Measurements from ENCODE around the gene APBB2.
"Not testable (repeated sequence)": the region's sequence is repeated elsewhere in the genome, so short reads cannot be mapped to it uniquely, and the experiment has no call there.

The APBB2 gene

DNA sequence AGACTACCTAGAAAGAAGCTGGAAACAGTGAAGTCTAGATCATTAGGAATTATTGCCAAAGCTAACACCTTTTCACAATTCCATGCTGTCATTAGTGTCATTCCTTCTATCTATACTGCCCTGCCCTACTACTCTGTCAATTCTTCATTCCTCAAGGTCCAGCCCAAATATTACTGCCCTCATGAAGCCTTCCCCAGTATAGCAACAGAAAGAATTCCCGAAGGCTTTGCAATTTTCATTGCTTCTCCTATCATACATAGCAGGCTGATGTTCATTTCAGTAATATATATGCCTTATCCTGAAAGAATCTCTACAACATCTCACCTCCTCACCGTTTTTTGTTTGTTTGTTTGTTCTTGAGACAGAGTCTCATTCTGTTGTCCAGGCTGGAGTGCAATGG, 63.9 kb downstream of the APBB2 start:
- Histone ChIP-seq H3K9me3 (ENCODE audit: insufficient read depth, low read depth, low read length) (no peaks in the 10 kb centered on the region), H2BK5ac (ENCODE audit: low read depth, low read length, poor library complexity) (no peak overlapping the region), H3K9ac (ENCODE audit: low read length) (no peak overlapping the region), H2AFZ (ENCODE audit: insufficient read depth, low read length, poor library complexity) (no peak overlapping the region), H3K23ac (ENCODE audit: low read length) (no peak overlapping the region), H3K4me2 (ENCODE audit: low read length) (no peak overlapping the region), H4K91ac (ENCODE audit: low read depth, low read length) (no peak overlapping the region), H4K8ac (ENCODE audit: low read depth, low read length) (no peak overlapping the region), H3K4me3 (ENCODE audit: low read depth, low read length) (no peak overlapping the region), H4K12ac (ENCODE audit: low read depth, low read length) (no peak overlapping the region), H3K36me3 (ENCODE audit: control insufficient read depth in 1 of 2, insufficient read depth in 2 of 2, low read length in 2 of 2) (no peaks in the 10 kb centered on the region), H2BK12ac (ENCODE audit: low read length) (no peak overlapping the region), H3K4ac (ENCODE audit: low read depth, low read length) (no peak overlapping the region), H3K79me1 (ENCODE audit: low read length) (peaks cover 24% of the 10 kb centered on the region), H3K27me3 (ENCODE audit: insufficient read depth, low read length) (no peaks in the 10 kb centered on the region), H2AK5ac (ENCODE audit: low read length) (no peak overlapping the region), H2BK120ac (ENCODE audit: insufficient read depth, low read length, poor library complexity) (no peak overlapping the region), H3K27ac (ENCODE audit: low read depth, low read length) (no peak overlapping the region), H3K18ac (ENCODE audit: low read length) (no peak overlapping the region), H3K14ac (ENCODE audit: low read length) (no peak overlapping the region), H3K79me2 (ENCODE audit: control insufficient read depth, insufficient read depth, low read length, poor library complexity) (peaks cover 6% of the 10 kb centered on the region), H3K4me1 (ENCODE audit: control insufficient read depth in 1 of 2, insufficient read depth in 2 of 2, low read length in 2 of 2) (peaks cover 5 to 10% of the 10 kb centered on the region in 2 experiments)
- WGBS (ENCODE audit: extremely low coverage, insufficient coverage, insufficient read length): no CpG with 5 or more reads among the region's 2 CpGs
- peak; percentile 46 to 92 for DNase-seq

DNA sequence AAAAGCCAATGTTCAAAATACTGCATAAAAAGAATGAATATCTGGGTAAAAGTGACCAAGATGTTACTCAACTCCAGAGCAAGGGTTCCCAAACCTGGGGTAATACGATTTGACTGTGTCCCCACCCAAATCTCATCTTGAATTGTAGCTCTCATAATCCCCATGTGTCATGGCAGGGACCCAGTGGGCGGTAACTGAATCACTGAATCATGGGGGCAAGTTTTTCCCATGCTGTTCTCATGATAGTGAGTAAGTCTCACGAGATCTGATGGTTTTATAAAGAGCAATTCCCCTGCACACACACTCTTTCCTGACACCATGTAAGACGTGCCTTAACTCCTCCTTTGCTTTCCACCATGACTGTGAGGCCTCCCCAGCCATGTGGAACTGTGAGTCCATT, 64.8 kb downstream of the APBB2 start:
- not testable (repeated sequence) for H3K23ac ChIP-seq (ENCODE audit: low read length); H4K91ac ChIP-seq (ENCODE audit: low read depth, low read length); H2AK5ac ChIP-seq (ENCODE audit: low read length); H4K8ac ChIP-seq (ENCODE audit: low read depth, low read length); H2BK5ac ChIP-seq (ENCODE audit: low read depth, low read length, poor library complexity); DNase-seq; H3K4me3 ChIP-seq (ENCODE audit: low read depth, low read length); H2BK120ac ChIP-seq (ENCODE audit: insufficient read depth, low read length, poor library complexity); H3K4me2 ChIP-seq (ENCODE audit: low read length); H3K79me2 ChIP-seq (ENCODE audit: control insufficient read depth, insufficient read depth, low read length, poor library complexity); H3K27me3 ChIP-seq (ENCODE audit: insufficient read depth, low read length); H3K9ac ChIP-seq (ENCODE audit: low read length); H3K27ac ChIP-seq (ENCODE audit: low read depth, low read length); H2AFZ ChIP-seq (ENCODE audit: insufficient read depth, low read length, poor library complexity); H2BK12ac ChIP-seq (ENCODE audit: low read length); H3K36me3 ChIP-seq (ENCODE audit: control insufficient read depth in 1 of 2, insufficient read depth in 2 of 2, low read length in 2 of 2); H3K9me3 ChIP-seq (ENCODE audit: insufficient read depth, low read depth, low read length); H3K4ac ChIP-seq (ENCODE audit: low read depth, low read length); H3K18ac ChIP-seq (ENCODE audit: low read length); H3K14ac ChIP-seq (ENCODE audit: low read length); H4K12ac ChIP-seq (ENCODE audit: low read depth, low read length)
- Histone ChIP-seq H3K79me1 (ENCODE audit: low read length) (peaks cover 29% of the 10 kb centered on the region), H3K4me1 (ENCODE audit: control insufficient read depth in 1 of 2, insufficient read depth in 2 of 2, low read length in 2 of 2) (peaks cover 9 to 15% of the 10 kb centered on the region in 2 experiments)
- no CpG with 5 or more reads among the region's 4 CpGs for WGBS (ENCODE audit: extremely low coverage, insufficient coverage, insufficient read length)

DNA sequence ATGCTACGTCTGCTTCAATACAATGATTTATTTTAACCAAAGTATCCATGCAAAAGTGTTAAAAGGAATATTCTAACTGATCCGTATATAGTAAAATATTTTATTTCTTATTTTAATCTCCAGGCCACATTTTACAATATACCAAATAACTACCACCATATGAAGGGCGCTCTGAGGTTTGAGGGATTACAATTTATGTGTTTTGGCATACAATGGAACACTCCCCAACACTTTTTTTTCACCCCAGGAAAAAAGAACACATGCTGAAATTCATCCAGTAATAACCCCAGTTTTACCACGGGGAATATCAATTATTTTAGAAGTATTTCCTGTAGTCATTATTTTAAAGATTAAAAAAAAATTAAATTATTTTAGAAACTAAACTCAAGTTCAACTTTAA, 65.4 kb downstream of the APBB2 start:
- Histone ChIP-seq H3K9me3 (ENCODE audit: insufficient read depth, low read depth, low read length) (no peaks in the 10 kb centered on the region), H3K14ac (ENCODE audit: low read length) (no peak overlapping the region), H2BK12ac (ENCODE audit: low read length) (no peak overlapping the region), H4K12ac (ENCODE audit: low read depth, low read length) (no peak overlapping the region), H2AFZ (ENCODE audit: insufficient read depth, low read length, poor library complexity) (no peak overlapping the region), H3K4me3 (ENCODE audit: low read depth, low read length) (no peak overlapping the region), H3K4me2 (ENCODE audit: low read length) (no peak overlapping the region), H4K91ac (ENCODE audit: low read depth, low read length) (no peak overlapping the region), H3K79me2 (ENCODE audit: control insufficient read depth, insufficient read depth, low read length, poor library complexity) (peaks cover 7% of the 10 kb centered on the region), H4K8ac (ENCODE audit: low read depth, low read length) (no peak overlapping the region), H3K79me1 (ENCODE audit: low read length) (peaks cover 27% of the 10 kb centered on the region), H3K9ac (ENCODE audit: low read length) (no peak overlapping the region), H3K27ac (ENCODE audit: low read depth, low read length) (no peak overlapping the region), H3K23ac (ENCODE audit: low read length) (no peak overlapping the region), H3K4ac (ENCODE audit: low read depth, low read length) (no peak overlapping the region), H2BK5ac (ENCODE audit: low read depth, low read length, poor library complexity) (no peak overlapping the region), H2BK120ac (ENCODE audit: insufficient read depth, low read length, poor library complexity) (no peak overlapping the region), H3K4me1 (ENCODE audit: control insufficient read depth in 1 of 2, insufficient read depth in 2 of 2, low read length in 2 of 2) (peaks cover 10 to 15% of the 10 kb centered on the region in 2 experiments), H3K18ac (ENCODE audit: low read length) (no peak overlapping the region), H3K36me3 (ENCODE audit: control insufficient read depth in 1 of 2, insufficient read depth in 2 of 2, low read length in 2 of 2) (no peaks in the 10 kb centered on the region), H3K27me3 (ENCODE audit: insufficient read depth, low read length) (no peaks in the 10 kb centered on the region), H2AK5ac (ENCODE audit: low read length) (no peak overlapping the region)
- no peak for DNase-seq
- no CpG with 5 or more reads among the region's 4 CpGs for WGBS (ENCODE audit: extremely low coverage, insufficient coverage, insufficient read length)

DNA sequence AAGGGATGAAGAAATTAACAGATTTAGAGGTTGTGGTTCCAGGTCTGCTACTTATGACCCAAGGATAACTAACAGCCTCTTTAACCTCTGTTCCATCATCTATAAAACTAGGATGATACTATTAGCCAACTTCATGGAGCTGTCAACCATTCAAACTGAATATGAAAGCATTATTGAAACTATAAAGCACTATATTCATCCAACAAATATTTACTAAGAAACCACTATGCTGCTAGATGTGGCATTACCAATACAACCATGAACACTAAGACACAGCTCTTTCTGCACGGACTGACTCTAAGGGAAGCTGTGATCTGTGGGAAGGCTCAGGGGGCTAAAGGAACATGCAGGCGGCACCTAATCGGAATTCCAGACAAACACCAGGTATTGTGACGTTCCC, 66.0 kb downstream of the APBB2 start:
- Histone ChIP-seq H3K18ac (ENCODE audit: low read length) (no peak overlapping the region), H4K91ac (ENCODE audit: low read depth, low read length) (peak overlapping the region; percentile 79)
- WGBS (ENCODE audit: extremely low coverage, insufficient coverage, insufficient read length): no CpG with 5 or more reads among the region's 4 CpGs

More for the DNA sequence above, 66.0 kb downstream of the APBB2 start:
- Histone ChIP-seq H3K79me2 (ENCODE audit: control insufficient read depth, insufficient read depth, low read length, poor library complexity) (peaks cover 7% of the 10 kb centered on the region), H3K23ac (ENCODE audit: low read length) (no peak overlapping the region), H2AFZ (ENCODE audit: insufficient read depth, low read length, poor library complexity) (no peak overlapping the region), H4K8ac (ENCODE audit: low read depth, low read length) (no peak overlapping the region), H4K12ac (ENCODE audit: low read depth, low read length) (no peak overlapping the region), H2AK5ac (ENCODE audit: low read length) (no peak overlapping the region), H3K4me3 (ENCODE audit: low read depth, low read length) (no peak overlapping the region), H3K27me3 (ENCODE audit: insufficient read depth, low read length) (no peaks in the 10 kb centered on the region), H2BK5ac (ENCODE audit: low read depth, low read length, poor library complexity) (peak overlapping the region; percentile 46), H3K4me2 (ENCODE audit: low read length) (no peak overlapping the region), H3K4ac (ENCODE audit: low read depth, low read length) (no peak overlapping the region), H3K4me1 (ENCODE audit: control insufficient read depth in 1 of 2, insufficient read depth in 2 of 2, low read length in 2 of 2) (peaks cover 10 to 17% of the 10 kb centered on the region in 2 experiments), H3K27ac (ENCODE audit: low read depth, low read length) (no peak overlapping the region), H3K9me3 (ENCODE audit: insufficient read depth, low read depth, low read length) (no peaks in the 10 kb centered on the region), H3K9ac (ENCODE audit: low read length) (no peak overlapping the region), H2BK120ac (ENCODE audit: insufficient read depth, low read length, poor library complexity) (peak overlapping the region; percentile 71), H2BK12ac (ENCODE audit: low read length) (no peak overlapping the region), H3K79me1 (ENCODE audit: low read length) (peaks cover 28% of the 10 kb centered on the region), H3K14ac (ENCODE audit: low read length) (no peak overlapping the region), H3K36me3 (ENCODE audit: control insufficient read depth in 1 of 2, insufficient read depth in 2 of 2, low read length in 2 of 2) (no peaks in the 10 kb centered on the region)
- no peak for DNase-seq
